NCI-H1417 treated with DMSO at 0.1 percent for 48 hours (cell line): ENCODE data around the gene PLS3.
"Not testable (repeated sequence)": the region's sequence is repeated elsewhere in the genome, so short reads cannot be mapped to it uniquely, and the experiment has no call there.

Source experiments
- DNase-seq: peaks from one replicate; lab custom pipeline; 2025; lab: John Stamatoyannopoulos, UW

PLS3 gene

GRCh38 chrX:115606861-115607260 lies 45.9 kb downstream of the PLS3 start:
- no peak for DNase-seq

DNA sequence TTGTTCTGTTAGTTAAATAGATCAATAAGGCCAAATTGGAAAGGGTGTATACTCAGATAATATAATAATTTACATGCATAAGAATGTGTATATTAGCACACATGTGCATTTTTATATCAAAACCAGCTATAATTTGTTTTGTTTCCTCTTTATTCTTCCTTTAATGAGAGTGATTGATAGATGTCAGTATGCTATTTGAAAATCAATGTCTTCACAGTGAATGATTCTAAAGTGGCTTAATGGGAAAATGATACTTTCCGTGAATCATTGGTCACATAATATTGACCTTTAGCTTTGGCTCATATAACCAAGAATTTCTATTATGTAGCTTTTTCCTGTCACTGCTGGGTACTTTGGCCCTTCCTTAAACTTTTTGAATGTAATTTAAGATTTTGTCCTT lies 48.6 kb downstream of the PLS3 start:
- DNase-seq = no peak

DNA sequence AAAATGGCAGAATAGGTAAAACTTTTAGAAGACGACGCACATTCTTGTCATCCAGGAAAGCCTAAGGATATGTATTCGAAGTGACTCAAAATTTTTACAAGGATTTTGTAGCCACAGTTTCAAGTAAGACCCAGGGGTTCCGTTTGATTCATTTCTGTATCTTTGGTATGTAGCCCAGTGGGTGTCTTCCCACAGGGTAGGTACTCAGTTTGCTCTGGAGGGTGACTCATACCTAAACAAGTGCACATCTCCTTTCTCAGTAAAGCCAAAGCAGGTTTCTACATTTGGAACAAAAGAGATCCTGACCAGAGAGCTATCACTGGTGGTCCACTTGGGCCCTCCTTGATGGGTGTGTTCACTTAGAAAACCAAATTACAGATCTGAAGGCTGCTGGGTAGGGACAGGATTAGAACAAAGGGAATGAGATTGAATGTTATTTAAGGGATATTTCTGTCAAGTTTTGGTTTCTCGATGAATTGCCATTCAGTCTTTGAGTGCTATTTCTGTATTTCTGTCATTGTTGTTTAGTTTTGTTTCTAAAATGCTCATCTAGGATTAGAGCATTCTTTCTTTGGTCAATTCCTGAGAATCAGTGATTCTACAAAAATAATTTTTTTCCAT lies 56.1 kb downstream of the PLS3 start:
- no peak for DNase-seq

GRCh38 chrX:115622534-115622933 lies 61.6 kb downstream of the PLS3 start:
- DNase-seq = no peak

GRCh38 chrX:115624916-115625315 lies 63.9 kb downstream of the PLS3 start:
- DNase-seq = no peak

GRCh38 chrX:115625572-115626301 lies 64.8 kb downstream of the PLS3 start:
- DNase-seq = no peak

DNA sequence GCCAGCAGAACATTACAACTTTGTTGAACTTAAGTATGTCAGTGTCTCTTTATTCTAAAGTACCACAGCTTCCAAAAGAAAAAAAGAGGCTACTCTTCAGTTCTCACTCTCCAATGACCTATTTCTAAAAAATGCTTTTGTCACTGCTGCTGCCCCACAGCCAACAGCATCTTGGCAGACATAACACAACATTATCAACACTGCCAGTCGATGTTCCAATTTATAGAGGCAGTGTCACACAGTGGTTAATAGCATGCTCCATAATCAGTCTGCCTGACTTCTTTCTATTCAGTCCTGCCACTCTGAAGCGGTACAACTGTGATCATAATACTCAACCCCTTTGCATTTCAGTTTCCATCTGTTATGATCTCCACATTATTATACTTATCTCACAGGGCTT lies 69.2 kb downstream of the PLS3 start:
- DNase-seq = no peak

GRCh38 chrX:115632455-115632854 lies 71.5 kb downstream of the PLS3 start:
- no peak for DNase-seq

- DNase-seq = not testable (repeated sequence)
Measured at GRCh38 chrX:115633397-115633796, 72.4 kb downstream of the PLS3 start.

- no peak for DNase-seq
Measured at GRCh38 chrX:115639334-115639880, 78.4 kb downstream of the PLS3 start.

DNA sequence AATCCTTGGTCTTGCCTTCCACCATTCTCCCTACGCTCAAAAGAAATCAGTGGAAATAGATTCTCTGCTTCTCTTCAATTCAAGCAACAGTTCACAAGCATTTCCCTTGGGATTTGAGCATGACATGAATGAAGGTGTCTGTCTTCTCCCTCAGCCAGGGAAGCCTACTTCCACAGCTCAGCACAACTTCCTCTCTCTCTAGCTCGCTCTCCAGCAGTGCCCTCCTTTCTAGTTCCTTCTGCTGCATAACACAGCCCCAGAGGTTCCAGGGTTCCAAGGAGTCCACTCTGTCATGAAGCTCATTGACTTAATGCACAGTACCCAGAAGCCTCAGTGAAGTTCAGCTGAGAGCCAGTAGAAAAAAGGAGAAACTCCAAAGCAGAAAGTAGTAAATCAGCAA lies 81.3 kb downstream of the PLS3 start:
- DNase-seq = no peak

GRCh38 chrX:115642895-115643530 lies 82.0 kb downstream of the PLS3 start:
- peak; percentile 1 for DNase-seq

GRCh38 chrX:115644397-115644796 lies 83.4 kb downstream of the PLS3 start:
- DNase-seq = not testable (repeated sequence)

DNA sequence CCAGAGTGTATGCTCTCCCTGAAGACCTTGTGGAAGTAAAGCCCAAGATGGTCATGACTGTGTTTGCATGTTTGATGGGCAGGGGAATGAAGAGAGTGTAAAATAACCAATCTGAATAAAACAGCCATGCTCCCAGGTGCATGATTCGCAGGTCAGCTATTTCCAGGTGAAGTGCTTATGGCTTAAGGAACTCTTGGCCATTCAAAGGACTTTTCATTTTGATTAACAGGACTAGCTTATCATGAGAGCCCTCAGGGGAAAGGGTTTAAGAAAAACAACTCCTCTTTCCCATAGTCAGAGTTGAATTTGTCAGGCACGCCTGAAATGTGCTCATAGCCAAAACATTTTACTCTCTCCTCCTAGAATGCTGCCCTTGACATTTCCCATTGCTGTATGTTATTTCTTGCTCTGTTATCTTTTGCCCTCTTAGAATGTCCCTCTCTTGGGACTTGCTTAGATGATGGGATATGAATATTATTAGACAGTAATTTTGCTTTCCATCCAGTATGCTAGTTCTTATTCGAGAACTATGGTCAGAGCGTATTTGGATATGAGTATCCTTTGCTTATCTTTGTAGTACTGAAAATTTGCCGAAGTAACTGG lies 88.6 kb downstream of the PLS3 start:
- DNase-seq = no peak

DNA sequence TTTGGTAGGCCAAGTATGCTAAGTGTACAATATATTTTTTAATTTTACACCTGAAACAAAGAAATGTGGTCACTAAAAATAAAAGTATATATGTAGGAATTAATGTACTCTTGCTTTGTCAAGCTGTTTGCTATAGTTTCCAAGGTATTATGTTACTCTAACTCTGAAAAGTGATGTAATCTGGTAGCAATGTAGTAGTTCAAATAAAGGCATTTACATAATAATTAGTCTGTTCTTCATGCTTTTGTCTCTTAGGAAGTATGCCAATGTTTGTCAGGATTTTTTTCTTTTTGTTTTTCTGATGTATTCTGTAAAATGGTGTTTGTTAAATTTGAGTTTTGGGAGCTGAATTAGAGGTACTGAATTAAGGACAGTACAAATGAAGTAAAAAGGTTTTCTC lies 89.5 kb downstream of the PLS3 start:
- DNase-seq = no peak

GRCh38 chrX:115650916-115651315 lies 89.9 kb downstream of the PLS3 start:
- DNase-seq = peak; percentile 16

GRCh38 chrX:115652221-115652620 lies 91.2 kb downstream of the PLS3 start:
- no peak for DNase-seq

GRCh38 chrX:115665122-115665521 lies 104.1 kb downstream of the PLS3 start:
- no peak for DNase-seq

DNA sequence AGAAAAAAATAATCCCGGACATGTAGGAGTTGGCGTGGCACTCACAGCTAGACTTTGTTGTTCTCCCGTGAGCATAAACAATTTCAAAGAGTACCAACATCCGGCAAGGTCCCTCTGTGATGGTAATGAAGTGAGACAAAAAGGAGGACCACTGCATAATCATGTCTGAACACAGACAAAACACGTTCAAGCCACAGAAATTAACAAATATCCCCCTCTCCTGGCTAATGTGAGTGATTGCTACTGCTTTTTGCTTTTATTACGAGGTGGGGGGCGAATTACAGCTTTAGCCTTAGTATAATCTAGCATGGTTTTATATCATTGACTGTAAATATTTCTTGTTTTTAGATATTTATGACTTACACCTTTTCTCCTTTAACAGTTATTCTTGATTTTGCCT lies 118.5 kb downstream of the PLS3 start:
- peak; percentile 19 for DNase-seq

GRCh38 chrX:115687595-115687994 lies 126.6 kb downstream of the PLS3 start:
- DNase-seq = no peak

DNA sequence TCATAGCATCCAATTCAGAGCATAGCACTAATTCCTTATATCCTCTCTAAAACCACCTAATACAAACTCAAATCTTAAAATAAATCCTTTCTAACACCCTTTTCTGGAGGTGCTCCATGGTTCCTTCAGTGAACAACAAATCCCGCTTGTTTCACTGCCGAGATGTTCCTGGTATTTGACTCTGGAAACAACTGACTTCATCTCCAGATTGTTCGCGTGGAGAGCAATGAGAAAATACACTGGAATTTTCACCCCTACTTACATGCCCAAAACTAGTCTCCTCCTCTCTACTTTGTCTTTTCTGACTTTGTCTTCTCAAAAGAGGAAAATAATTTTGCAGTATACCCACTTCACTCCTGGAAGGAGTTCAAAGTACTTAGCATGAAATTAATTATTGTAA lies 129.0 kb downstream of the PLS3 start:
- DNase-seq = no peak

GRCh38 chrX:115690511-115691216 lies 129.7 kb downstream of the PLS3 start:
- DNase-seq = peak; percentile 46
